Fibroblast of villous mesenchyme (primary cell): Measurements from ENCODE around the gene MYO3B. TPM values are rescaled to one million over a fixed set of nuclear protein-coding genes. Genes with fewer than 3 reads are reported as not detected.

Source experiments
- DNase-seq: peaks from one replicate; pipeline ENCODE4 v3.0.0-alpha.2; 2010; ENCODE audit warnings: low read depth
- H3K4me3 ChIP-seq: 2 replicates; pipeline ENCODE4 v1.5.1; 2011; ENCODE audit warnings: low read depth, mild to moderate bottlenecking, low read length
- total RNA-seq: library from RNA; depleted of rRNA; stranded (reverse); fragments of >200 nt; gene quantifications from 2 replicates; pipeline ENCODE4 v1.2.3, GENCODE V29; 2012
- TF ChIP-seq, protein P1 (sequence below): IDR thresholded peaks from 2 replicates; pipeline ENCODE4 v1.5.1; 2012; ENCODE audit warnings: low read depth, mild to moderate bottlenecking, low read length; ENCODE audit not compliant: insufficient read depth

MYO3B gene
- total RNA-seq, 1 donor = under 0.01 TPM

DNA sequence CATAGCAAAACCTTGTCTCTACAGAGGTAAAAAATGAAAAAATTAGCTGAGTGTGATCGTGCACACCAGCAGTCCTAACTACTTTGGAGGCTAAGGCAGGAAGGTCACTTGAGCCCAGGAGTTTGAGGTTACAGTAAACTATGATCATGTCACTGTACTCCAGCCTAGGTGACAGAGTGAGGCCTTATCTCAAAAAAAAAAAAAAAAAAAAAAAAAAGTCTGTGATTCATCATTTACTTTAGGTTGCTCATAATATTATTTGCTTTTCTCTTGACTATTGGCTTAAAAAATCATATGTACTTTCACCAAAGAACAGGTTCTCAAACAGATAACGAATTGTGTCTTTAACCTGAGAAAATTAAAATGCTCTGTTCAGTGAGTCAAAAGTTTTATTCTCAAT is 129.1 kb downstream of the MYO3B start:
- H3K4me3 ChIP-seq = no peak overlapping the region
- TF ChIP-seq, protein P1, sequence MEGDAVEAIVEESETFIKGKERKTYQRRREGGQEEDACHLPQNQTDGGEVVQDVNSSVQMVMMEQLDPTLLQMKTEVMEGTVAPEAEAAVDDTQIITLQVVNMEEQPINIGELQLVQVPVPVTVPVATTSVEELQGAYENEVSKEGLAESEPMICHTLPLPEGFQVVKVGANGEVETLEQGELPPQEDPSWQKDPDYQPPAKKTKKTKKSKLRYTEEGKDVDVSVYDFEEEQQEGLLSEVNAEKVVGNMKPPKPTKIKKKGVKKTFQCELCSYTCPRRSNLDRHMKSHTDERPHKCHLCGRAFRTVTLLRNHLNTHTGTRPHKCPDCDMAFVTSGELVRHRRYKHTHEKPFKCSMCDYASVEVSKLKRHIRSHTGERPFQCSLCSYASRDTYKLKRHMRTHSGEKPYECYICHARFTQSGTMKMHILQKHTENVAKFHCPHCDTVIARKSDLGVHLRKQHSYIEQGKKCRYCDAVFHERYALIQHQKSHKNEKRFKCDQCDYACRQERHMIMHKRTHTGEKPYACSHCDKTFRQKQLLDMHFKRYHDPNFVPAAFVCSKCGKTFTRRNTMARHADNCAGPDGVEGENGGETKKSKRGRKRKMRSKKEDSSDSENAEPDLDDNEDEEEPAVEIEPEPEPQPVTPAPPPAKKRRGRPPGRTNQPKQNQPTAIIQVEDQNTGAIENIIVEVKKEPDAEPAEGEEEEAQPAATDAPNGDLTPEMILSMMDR = no peak
- DNase-seq = no peak

DNA sequence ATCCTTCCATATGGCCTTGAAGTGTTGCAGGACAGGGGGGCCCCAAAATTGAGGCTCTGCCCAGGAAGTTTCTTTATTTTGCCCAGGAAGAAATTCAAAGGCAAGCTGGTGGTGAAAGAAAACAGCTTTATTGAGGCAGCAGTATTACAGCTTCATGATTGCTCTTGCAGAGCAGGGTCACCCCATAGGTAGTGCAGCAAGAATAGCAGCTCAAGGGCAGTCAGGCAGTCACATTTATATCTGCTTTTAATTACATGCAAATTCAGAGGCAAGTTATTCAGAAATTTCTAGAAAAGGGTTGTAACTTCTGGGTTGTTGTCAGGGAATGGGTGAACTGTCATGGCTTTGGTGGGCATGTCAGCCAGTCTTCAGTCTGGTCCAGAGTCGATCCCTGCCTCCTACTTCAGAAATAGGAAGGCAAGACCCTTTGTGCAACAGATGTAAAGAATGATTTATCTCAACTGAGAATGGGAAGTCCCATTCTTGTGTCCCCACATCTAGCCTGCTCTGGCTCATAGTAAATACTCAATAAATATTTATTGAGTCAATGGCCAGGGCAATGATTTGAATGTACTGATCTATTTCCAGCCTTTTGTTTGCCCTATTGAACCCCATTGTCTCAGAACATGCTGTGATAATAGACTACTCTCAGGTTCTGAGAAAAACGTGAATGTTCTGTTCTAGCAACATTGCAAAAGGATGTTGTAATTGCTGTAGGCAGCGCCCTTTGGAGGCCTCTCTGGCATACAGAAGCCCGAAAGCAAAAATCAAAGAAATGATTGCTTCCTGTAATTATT is 129.8 kb downstream of the MYO3B start:
- TF ChIP-seq, protein P1 = no peak
- H3K4me3 ChIP-seq = no peak overlapping the region
- no peak for DNase-seq

DNA sequence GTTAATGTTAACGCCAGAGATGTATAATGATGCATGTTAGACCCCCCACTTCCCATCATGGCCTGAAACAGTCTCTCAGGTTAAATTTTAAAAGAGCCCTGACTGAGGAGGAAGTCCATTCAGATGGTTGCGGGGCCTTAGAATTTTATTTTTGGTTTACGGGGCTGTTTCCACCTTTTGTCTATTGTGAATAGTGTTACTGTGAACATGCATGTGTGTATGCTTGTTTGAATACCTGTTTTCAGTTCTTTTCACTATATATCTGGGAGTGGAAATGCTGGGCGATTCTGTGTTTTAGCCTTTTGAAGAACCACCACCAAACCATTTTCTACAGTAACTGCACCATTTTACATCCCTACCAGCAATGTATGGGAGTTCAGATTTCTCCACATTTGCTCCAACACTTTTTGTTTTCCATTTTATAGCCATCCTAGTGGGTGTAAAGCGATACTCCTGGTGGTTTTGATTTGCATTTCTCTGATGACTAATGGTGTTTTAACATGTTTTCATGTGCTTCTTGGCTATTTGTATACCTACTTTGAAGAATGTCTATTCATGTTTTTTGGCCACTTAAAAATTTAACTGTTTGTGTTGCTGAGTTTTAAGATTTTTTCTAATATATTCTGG is 133.0 kb downstream of the MYO3B start:
- no peak for DNase-seq
- H3K4me3 ChIP-seq = no peak overlapping the region
- TF ChIP-seq, protein P1 = no peak

DNA sequence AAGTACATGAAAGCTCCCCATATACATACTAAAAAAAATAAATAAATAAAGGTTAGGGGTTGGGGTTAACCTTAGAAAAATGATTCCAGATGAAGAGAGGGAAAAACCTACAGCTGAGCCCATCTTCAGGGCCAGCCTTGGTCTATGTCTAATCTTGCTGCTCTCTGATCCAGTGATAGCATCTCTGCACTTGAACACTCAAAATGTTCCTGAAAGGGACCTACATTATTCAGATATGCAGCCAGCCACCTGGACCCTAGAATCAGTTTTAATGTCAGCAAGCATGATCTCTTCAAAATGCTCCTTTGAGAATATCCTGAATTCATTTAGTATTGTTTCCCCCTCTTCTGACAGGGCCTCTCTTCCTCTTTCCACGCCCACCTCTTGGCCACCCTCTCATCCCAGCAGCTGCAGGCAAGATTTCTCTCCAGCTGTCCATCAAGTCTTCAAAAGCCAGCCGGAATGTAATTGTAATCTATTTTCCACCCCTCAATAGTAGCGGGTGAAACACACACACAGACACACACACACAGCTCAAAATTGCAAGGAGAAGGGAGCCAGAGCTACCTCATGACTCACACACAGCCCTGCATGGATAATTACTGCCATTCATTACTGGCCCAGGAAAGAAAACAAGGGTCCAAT is 135.5 kb downstream of the MYO3B start:
- no peak for DNase-seq
- TF ChIP-seq, protein P1 = no peak

DNA sequence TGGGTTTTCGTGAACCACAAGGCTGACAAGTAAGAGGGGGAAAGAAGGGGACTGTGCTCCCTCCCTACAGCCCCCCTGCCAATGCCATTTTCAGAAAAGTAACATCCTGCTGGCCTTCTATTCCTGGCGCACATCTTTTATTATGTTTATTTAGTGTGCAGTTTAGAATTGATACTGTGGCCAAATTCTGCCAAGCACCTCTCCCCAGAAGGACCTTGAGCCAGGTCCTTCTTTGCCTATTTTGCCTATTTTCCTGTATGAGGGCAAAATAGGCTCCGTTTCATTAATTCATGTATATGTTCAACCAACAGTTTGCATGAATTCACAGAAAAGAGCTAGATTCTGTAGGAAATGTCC is 136.0 kb downstream of the MYO3B start:
- DNase-seq = no peak
- TF ChIP-seq, protein P1 = no peak
- no peak overlapping the region for H3K4me3 ChIP-seq

More for the DNA sequence above, 135.5 kb downstream of the MYO3B start:
- no peak overlapping the region for H3K4me3 ChIP-seq

DNA sequence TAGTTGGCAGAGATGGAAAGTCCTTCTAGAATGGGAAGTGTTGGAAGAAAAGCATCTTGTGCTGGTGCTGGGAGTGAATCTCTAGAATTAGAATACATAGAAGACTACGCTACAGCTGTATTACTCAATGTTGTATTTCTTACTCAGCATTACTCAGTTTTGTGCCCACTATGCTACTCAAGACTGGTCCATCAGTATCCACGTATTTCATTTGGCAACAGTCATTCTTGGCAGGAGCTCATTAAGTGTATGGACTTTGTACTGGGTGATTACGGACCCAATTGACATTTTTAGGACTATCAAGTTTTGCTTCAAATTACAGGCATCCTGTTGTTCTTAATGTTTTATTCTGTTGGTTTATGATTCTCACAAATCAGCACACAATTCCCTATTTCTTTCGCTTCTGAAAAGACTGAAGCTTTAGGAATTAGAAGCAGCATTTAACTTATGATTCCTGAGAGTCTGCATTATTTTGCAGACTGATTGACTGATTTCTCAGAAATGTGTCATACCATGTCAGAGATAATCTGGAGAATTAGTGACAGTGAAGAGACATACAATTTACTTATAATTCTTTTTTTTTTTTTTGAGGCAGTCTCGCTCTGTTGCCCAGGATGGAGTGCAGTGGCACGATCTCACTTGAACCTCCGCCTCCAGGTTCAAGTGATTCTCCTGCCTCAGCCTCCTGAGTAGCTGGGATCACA is 136.9 kb downstream of the MYO3B start:
- no peak overlapping the region for H3K4me3 ChIP-seq
- TF ChIP-seq, protein P1 = no peak
- DNase-seq = no peak
